ENCODE data around the gene POGZ. TPM values are rescaled to one million over a fixed set of nuclear protein-coding genes. Genes with fewer than 3 reads are reported as not detected.

POGZ gene
- total RNA-seq (2022; extraction: Qiagen RNA extraction; ENCODE audit: low read depth) = 17.8 to 21.0 TPM (median 19.0 TPM) in 5 replicates

GRCh38 chr1:151459331-151460046 is at the start of gene POGZ:
POGZ (minus strand) TSS chr1:151459494; CDS start chr1:151442204, 17,290 bp downstream.

GRCh38 chr1:151399324-151400171 is 59.7 kb downstream of the POGZ start, which contains the start of gene PSMB4:
PSMB4 (plus strand) TSS chr1:151399573; CDS start chr1:151399588, 15 bp downstream.

GRCh38 chr1:151372058-151372934 is 87.0 kb downstream of the POGZ start, which contains the start of gene SELENBP1:
SELENBP1 (minus strand) TSS chr1:151372705; CDS start chr1:151372641, 64 bp downstream.

Other genes starting within 250 kb of the POGZ start
- 160 to 214 TPM (median 195 TPM) in 5 replicates for gene PSMD4, start 204.8 kb downstream of the POGZ start, total RNA-seq (2022; extraction: Qiagen RNA extraction; ENCODE audit: low read depth)
- 8.4 to 14.9 TPM (median 13.4 TPM) in 5 replicates for gene ZNF687, start 177.2 kb downstream of the POGZ start, total RNA-seq (2022; extraction: Qiagen RNA extraction; ENCODE audit: low read depth)
- 21.8 to 29.0 TPM (median 27.3 TPM) in 5 replicates for gene PI4KB, start 132.1 kb downstream of the POGZ start, total RNA-seq (2022; extraction: Qiagen RNA extraction; ENCODE audit: low read depth)
- 21.1 to 26.2 TPM (median 24.6 TPM) in 5 replicates for gene RFX5, start 112.2 kb downstream of the POGZ start, total RNA-seq (2022; extraction: Qiagen RNA extraction; ENCODE audit: low read depth)
- gene SELENBP1, start 86.8 kb downstream of the POGZ start, total RNA-seq (2022; extraction: Qiagen RNA extraction; ENCODE audit: low read depth) = 5.1 to 7.6 TPM (median 6.9 TPM) in 5 replicates
- 308 to 428 TPM (median 392 TPM) in 5 replicates for gene PSMB4, start 59.9 kb downstream of the POGZ start, total RNA-seq (2022; extraction: Qiagen RNA extraction; ENCODE audit: low read depth)
- gene CGN, start 51.9 kb upstream of the POGZ start, total RNA-seq (2022; extraction: Qiagen RNA extraction; ENCODE audit: low read depth) = 1.6 to 2.9 TPM (median 2.0 TPM) in 5 replicates
- gene TUFT1, start 80.8 kb upstream of the POGZ start, total RNA-seq (2022; extraction: Qiagen RNA extraction; ENCODE audit: low read depth) = 10.1 to 12.4 TPM (median 10.6 TPM) in 5 replicates
- gene SNX27, start 152.6 kb upstream of the POGZ start, total RNA-seq (2022; extraction: Qiagen RNA extraction; ENCODE audit: low read depth) = 7.4 to 9.1 TPM (median 7.7 TPM) in 5 replicates